GM12878 (cell line): ENCODE results near the gene HIBCH. TPM values are rescaled to one million over a fixed set of nuclear protein-coding genes. Genes with fewer than 3 reads are reported as not detected.

Experiments
- ATAC-seq: fragments of 200-7000 bp; cut with Tn5 transposase; 3 replicates; pipeline ENCODE4 v1.9.1; 2020; ENCODE audit warnings: mild to moderate bottlenecking, moderate library complexity
- BruUV-seq: library from RNA; stranded (reverse); fragments of 400-500 nt; replicated peaks from 2 replicates; lab custom pipeline; 2021; lab: Mats Ljungman, UMichigan
- CTCF ChIA-PET: fragments of 300-600 bp; sonication (Branson Sonifier 250); formaldehyde crosslinking; extraction: SDS; loops from one replicate; lab custom pipeline; 2021; ENCODE audit warnings: inconsistent platforms; lab: Yijun Ruan, JAX
- POLR2A ChIA-PET: fragments of 350-600 bp; formaldehyde crosslinking; extraction: SDS; loops from one replicate; lab custom pipeline; 2021; ENCODE audit warnings: inconsistent platforms; lab: Charles Lee
- RAD21 ChIA-PET: fragments of 300-600 bp; sonication (Branson Sonifier 250); formaldehyde crosslinking; loops from one replicate; lab custom pipeline; 2023; ENCODE audit warnings: antibody characterized with exemption; ENCODE audit not compliant: unreplicated experiment; lab: Charles Lee
- SMC1A ChIA-PET: fragments of 300-600 bp; sonication (Branson Sonifier 250); formaldehyde crosslinking; loops from one replicate; lab custom pipeline; 2023; ENCODE audit not compliant: unreplicated experiment, uncharacterized antibody; lab: Charles Lee
- DNase-seq: peaks from one replicate; pipeline ENCODE4 v3.0.0-alpha.2; 2011; ENCODE audit warnings: low read depth, low spot score
- FAIRE-seq: peaks from 3 replicates; lab custom pipeline; 2011; peaks lifted over from hg19 to GRCh38; lab: Jason Lieb, UNC
- H2AFZ ChIP-seq: 2 replicates; pipeline ENCODE4 v1.6.0; 2011; ENCODE audit warnings: low read depth, low read length, control low read depth; ENCODE audit not compliant: control insufficient read depth
- H3K27ac ChIP-seq: 2 replicates; pipeline ENCODE4 v1.5.1; 2011; ENCODE audit warnings: control low read depth; ENCODE audit not compliant: control insufficient read depth, insufficient read depth
- H3K27me3 ChIP-seq, 2 experiments: replicated peaks in 1 of 2; 2 replicates each; pipeline versions ENCODE4 v1.6.0 to v1.6.1; 2011; ENCODE audit warnings: low read length in 1 of 2; ENCODE audit not compliant: control insufficient read depth in 2 of 2, insufficient read depth in 2 of 2
- H3K36me3 ChIP-seq, 2 experiments: 2 replicates each; pipeline ENCODE4 v1.5.1; 2011; ENCODE audit warnings: low read length in 1 of 2; ENCODE audit not compliant: control insufficient read depth in 2 of 2, insufficient read depth in 2 of 2
- H3K4me1 ChIP-seq: 2 replicates; pipeline ENCODE4 v1.6.1; 2011; ENCODE audit warnings: mild to moderate bottlenecking, low read length, moderate library complexity, mixed read lengths; ENCODE audit not compliant: control insufficient read depth, insufficient read depth
- H3K4me2 ChIP-seq: 2 replicates; pipeline ENCODE4 v1.6.0; 2011; ENCODE audit warnings: control low read depth; ENCODE audit not compliant: control insufficient read depth, insufficient read depth
- H3K4me3 ChIP-seq: fragments of 200-600 bp; sonication (generic); 2 replicates; pipeline ENCODE4 v1.5.1; 2016
- H3K79me2 ChIP-seq: 2 replicates; pipeline ENCODE4 v1.6.0; 2011; ENCODE audit warnings: low read length; ENCODE audit not compliant: control insufficient read depth, insufficient read depth
- H3K9ac ChIP-seq: 2 replicates; pipeline ENCODE4 v1.8.0; 2011; ENCODE audit warnings: low read length, control low read depth, mixed read lengths; ENCODE audit not compliant: control insufficient read depth, insufficient read depth
- H3K9me3 ChIP-seq: replicated peaks from 3 replicates; pipeline ENCODE4 v1.5.1; 2011; ENCODE audit warnings: mild to moderate bottlenecking, low read length; ENCODE audit not compliant: control insufficient read depth, insufficient read depth
- H4K20me1 ChIP-seq: 2 replicates; pipeline ENCODE4 v1.6.0; 2011; ENCODE audit not compliant: control insufficient read depth, insufficient read depth
- CHD1 ChIP-seq: IDR thresholded peaks from 2 replicates; pipeline ENCODE4 v1.6.1; 2012; ENCODE audit warnings: low read depth, low read length, improper control_type of control experiment
- HDAC2 ChIP-seq: fragments of 200-600 bp; sonication (generic); IDR thresholded peaks from 2 replicates; pipeline ENCODE4 v1.6.1; 2017
- IRF4 ChIP-seq: IDR thresholded peaks from 2 replicates; pipeline ENCODE4 v1.6.1; 2011; ENCODE audit warnings: low read depth, low read length
- MYC ChIP-seq: IDR thresholded peaks from 2 replicates; pipeline ENCODE4 v1.6.1; 2011; ENCODE audit warnings: mild to moderate bottlenecking, low read length, moderate library complexity, inconsistent platforms; ENCODE audit not compliant: insufficient read depth, insufficient replicate concordance, insufficient read length, severe bottlenecking
- PBX3 ChIP-seq: IDR thresholded peaks from 2 replicates; pipeline ENCODE4 v1.6.1; 2011; ENCODE audit warnings: mild to moderate bottlenecking, low read depth, low read length, moderate library complexity; ENCODE audit not compliant: insufficient replicate concordance
- SP1 ChIP-seq: IDR thresholded peaks from one replicate; pipeline ENCODE4 v1.6.1; 2011; ENCODE audit warnings: low read depth, low read length
- STAT1 ChIP-seq: fragments of 450-650 bp; conservative IDR thresholded peaks from 2 replicates; pipeline ENCODE4 v1.6.1; 2014; ENCODE audit warnings: antibody characterized with exemption, mild to moderate bottlenecking
- WGBS: methylation state at CpG from one replicate; pipeline ENCODE4 v1.1.6; 2016; ENCODE audit warnings: low lambda C conversion rate; ENCODE audit not compliant: insufficient replicate concordance, insufficient coverage; ENCODE audit errors: missing lambda C conversion rate; 5-methylcytosine and 5-hydroxymethylcytosine counted together
- in situ Hi-C: fragments of 300-500 bp; cut with MboI; formaldehyde crosslinking; loops from 9 replicates; pipeline ENCODE4 v1.14.3; 2018; ENCODE audit warnings: mixed read lengths
- intact Hi-C: fragments of 100-400 bp; cut with micrococcal nuclease; formaldehyde crosslinking; loops from one replicate; pipeline ENCODE4 v1.14.2; 2022; ENCODE audit not compliant: unreplicated experiment
- polyA plus RNA-seq, 11 experiments: library from polyadenylated mRNA; depleted of rRNA in 4 of 11; unstranded in 6 of 11; stranded (reverse) in 5 of 11; fragments of >200 nt; fragmentation: Nextera tagmentation in 4 of 11; fragmentation: Illumina TruSeq in 1 of 11; extraction: Ambion mirVana in 4 of 11; extraction: Trizol in 1 of 11; gene quantifications; 1 replicate in 1 of 11; 2 replicates in 10 of 11; pipeline versions ENCODE4 v1.2.1 to v1.2.3, GENCODE V29; 2011 to 2016; ENCODE audit warnings: inconsistent platforms in 2 of 11, missing spikeins in 2 of 11, low read depth in 1 of 11
- total RNA-seq, 4 experiments: library from RNA; depleted of rRNA in 3 of 4; stranded (reverse); fragments of >200 nt in 3 of 4; fragmentation: Illumina TruSeq in 1 of 4; extraction: Trizol in 1 of 4; gene quantifications; 2 replicates each; pipeline versions ENCODE4 v1.2.1 to v1.2.3, GENCODE V29; 2013 to 2021
- TF ChIP-seq, protein P1 (sequence below): fragments of 450-650 bp; IDR thresholded peaks from 2 replicates; pipeline ENCODE4 v1.6.1; 2014; ENCODE audit warnings: mild to moderate bottlenecking

Gene HIBCH
- total and polyA plus RNA-seq, 10 of the 15 experiments (the other 5 are each of a cell fraction or from before 2014, with no cell fraction given): 22.3 to 81.0 (median 37.4) TPM

GRCh38 chr2:190167702-190168101, 151.9 kb downstream of the HIBCH start:
- no peak overlapping the region for H2AFZ ChIP-seq
- TF ChIP-seq HDAC2: no peak
- TF ChIP-seq CHD1: no peak
- TF ChIP-seq IRF4: no peak
- TF ChIP-seq, all 136 proteins: peak for 0
- in situ Hi-C loops (no loop called here), intact Hi-C loops (no loop called here)
- no peak overlapping the region for H3K4me3 ChIP-seq
- H3K9ac ChIP-seq: no peak overlapping the region
- H3K4me1 ChIP-seq: no peaks in the 10 kb centered on the region
- 75% methylated on average over 5 of the region's 5 CpGs for WGBS
- FAIRE-seq (no peak), ATAC-seq (no peak), DNase-seq (no peak)
- BruUV-seq: no TSS peak
- RAD21 ChIA-PET: no interaction called here
- no peaks in the 10 kb centered on the region for H3K27me3 ChIP-seq
- CTCF ChIA-PET: interaction anchor here (0.9 kb wide), 1 partner anchor 79 kb away, joined by 3 read pairs; no protein-coding TSS in a partner anchor
- SMC1A ChIA-PET: no interaction called here
- H3K79me2 ChIP-seq: no peaks in the 10 kb centered on the region
- H4K20me1 ChIP-seq: no peaks in the 10 kb centered on the region
- no peak overlapping the region for H3K27ac ChIP-seq
- POLR2A ChIA-PET: no interaction called here
- no peaks in the 10 kb centered on the region for H3K36me3 ChIP-seq
- H3K4me2 ChIP-seq: no peak overlapping the region
- H3K9me3 ChIP-seq: peaks cover 2% of the 10 kb centered on the region; the same call in 1 of the 3 replicates

DNA sequence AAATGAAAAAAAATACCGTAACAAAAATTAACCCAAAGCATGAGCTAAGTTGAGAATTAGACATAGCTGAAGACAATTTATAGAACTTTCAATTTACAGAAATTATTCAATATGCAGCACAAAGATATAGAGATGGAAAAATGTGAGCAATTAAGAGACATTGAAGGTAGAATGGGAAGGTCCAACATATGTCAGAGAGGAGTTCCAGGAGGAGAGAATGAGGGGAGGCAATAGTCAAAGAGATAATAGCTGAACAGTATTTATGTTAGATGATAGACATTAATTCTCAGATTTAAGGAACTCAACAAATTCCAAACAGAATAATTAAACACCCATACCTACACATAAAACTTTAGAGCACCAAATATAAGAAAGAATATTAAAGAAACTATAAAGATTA, 154.1 kb downstream of the HIBCH start:
- ChIA-PET SMC1A (interaction anchor here (1.1 kb wide), 1 partner anchor 15 kb away, joined by 3 read pairs; a partner anchor contains a TSS), CTCF (interaction anchor here (1.4 to 2.5 kb wide), 2 partner anchors 9 to 777 kb away, joined by 3 to 11 read pairs; no protein-coding TSS in a partner anchor), POLR2A (interaction anchor here (1.9 kb wide), 1 partner anchor 10 kb away, joined by 7 read pairs; no protein-coding TSS in a partner anchor), RAD21 (no interaction called here)
- TF ChIP-seq STAT1 (no peak), MYC (no peak), SP1 (no peak), PBX3 (no peak)
- TF ChIP-seq, protein P1, sequence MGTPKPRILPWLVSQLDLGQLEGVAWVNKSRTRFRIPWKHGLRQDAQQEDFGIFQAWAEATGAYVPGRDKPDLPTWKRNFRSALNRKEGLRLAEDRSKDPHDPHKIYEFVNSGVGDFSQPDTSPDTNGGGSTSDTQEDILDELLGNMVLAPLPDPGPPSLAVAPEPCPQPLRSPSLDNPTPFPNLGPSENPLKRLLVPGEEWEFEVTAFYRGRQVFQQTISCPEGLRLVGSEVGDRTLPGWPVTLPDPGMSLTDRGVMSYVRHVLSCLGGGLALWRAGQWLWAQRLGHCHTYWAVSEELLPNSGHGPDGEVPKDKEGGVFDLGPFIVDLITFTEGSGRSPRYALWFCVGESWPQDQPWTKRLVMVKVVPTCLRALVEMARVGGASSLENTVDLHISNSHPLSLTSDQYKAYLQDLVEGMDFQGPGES: no peak
- in situ Hi-C loops: no loop called here
- intact Hi-C loops: no loop called here
- WGBS: 94% methylated on average over 1 of the region's 1 CpG
- Histone ChIP-seq H3K9me3 (peaks cover 2% of the 10 kb centered on the region; the same call in 1 of the 3 replicates), H4K20me1 (no peaks in the 10 kb centered on the region), H3K79me2 (no peaks in the 10 kb centered on the region), H2AFZ (no peak overlapping the region), H3K9ac (no peak overlapping the region), H3K4me2 (no peak overlapping the region), H3K27ac (no peak overlapping the region), H3K4me3 (no peak overlapping the region), H3K4me1 (no peaks in the 10 kb centered on the region), H3K36me3 (no peaks in the 10 kb centered on the region), H3K27me3 (no peaks in the 10 kb centered on the region)
- DNase-seq (no peak), FAIRE-seq (no peak), ATAC-seq (no peak)
- no TSS peak for BruUV-seq
